CD4-positive, alpha-beta T cell treated with Interleukin-4 for 1 hour (primary cell): ENCODE data around the gene CRYBG1.
A peak's percentile ranks its signal among the peaks of the same experiment; 100 is the strongest.

Experiments used
- DNase-seq, 2 donors: peaks; one replicate each; pipeline ENCODE4 v3.0.0-alpha.2; 2020 to 2022

The CRYBG1 gene

DNA sequence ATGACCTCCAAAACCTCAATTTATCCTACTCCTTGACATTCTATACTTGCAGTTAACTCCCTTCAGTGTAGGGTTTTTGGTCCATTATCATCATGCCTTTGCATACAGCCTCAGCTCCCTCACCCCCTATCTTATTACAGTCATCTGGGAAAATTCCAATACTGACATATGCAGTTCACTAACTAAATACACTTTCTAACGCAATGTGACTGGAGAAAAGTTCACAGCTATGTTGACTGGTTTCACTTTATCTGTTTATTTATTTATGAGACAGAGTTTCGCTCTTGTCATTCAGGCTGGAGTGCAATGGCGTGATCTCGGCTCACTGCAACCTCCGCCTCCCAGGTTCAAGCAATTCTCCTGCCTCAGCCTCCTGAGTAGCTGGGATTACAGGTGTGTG, 64.9 kb downstream of the CRYBG1 start:
- no peak for DNase-seq

DNA sequence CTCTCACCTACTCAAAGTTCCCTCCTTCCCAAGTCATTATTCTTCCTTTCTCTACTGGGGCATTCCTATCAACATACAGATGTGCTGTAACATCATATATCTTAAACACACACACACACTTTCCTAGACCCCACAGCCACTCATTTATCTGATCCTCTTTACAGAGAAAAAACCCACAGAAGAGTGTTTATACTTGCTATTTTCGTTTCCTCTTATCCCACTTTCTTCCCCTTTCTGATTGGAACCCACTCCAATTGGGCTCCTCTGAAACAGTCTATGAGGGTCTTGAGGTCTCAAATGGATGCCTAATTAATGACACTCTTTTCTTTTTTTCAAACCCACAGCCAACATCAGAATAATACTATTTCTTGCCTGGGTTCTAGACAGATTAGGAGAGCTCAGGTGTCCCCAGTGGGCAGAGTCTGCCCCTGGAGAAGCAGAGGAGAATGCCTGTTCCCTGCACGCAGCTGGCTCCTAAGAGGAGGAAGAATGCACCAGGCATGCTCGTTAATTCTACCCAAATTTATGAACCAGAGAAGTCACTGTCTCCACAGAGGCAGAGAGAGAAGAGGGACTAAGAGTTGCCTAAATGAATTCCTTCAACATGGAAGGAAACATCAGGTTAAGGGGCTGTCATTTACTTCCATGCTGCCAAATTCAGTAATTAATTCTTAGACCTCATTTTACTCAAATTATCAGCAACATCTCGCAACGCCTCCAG, 65.9 kb downstream of the CRYBG1 start:
- no peak for DNase-seq

DNA sequence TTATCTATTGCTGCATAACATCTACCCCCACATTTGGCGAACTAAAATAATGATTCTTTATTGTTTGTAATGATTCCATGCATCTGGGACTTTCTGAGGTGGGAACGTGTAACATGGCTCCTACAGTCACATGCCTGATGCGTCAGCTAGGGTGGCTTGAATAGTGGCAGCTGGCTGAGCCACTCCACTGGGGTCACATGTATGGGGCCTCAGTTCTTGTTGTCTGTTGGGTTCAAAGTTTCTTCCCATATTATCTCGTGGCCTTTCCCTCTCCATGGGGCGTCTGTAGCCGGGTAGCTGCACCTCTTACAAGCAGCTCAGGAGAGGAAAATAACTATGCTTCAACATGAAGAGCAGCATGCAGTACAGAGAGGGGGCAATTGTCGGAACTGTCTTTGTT, 69.9 kb downstream of the CRYBG1 start:
- no peak for DNase-seq

DNA sequence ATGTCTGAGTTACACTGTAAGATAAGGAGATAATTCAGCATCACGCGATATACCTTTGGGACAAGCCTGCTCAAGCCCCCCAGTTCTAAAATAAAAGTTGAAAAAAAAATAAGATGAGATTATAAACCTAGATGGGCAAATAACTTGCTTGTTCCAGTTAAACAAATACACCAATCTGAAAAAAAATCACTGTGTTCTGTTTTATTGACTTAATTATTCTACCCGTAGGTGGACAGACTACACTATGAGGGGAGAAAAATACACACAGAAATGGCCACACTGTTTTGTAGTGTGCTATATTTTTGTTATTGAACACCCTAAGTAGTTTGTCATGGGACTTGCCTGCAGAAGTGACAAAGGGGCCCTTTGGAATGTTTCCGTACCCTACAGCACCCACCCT, 70.9 kb downstream of the CRYBG1 start:
- no peak for DNase-seq

DNA sequence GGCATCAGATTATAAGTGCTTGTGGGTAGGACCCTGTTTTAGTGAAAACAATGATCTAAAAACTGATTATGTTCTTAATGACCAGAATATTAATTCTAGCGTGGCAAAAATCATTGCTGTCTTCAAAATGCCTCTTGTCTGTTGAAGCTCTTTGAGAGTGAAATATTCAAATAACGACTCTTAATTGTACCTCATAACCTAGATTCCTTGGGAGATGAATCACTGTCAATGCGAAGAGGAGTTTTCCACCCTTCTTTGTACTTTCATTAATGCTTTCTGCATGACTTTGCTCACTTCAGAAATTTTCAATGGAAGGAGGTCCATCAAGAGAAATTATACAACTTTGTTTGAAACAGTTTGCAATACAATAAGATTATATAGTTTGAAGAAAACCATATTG, 71.5 kb downstream of the CRYBG1 start:
- DNase-seq = no peak

DNA sequence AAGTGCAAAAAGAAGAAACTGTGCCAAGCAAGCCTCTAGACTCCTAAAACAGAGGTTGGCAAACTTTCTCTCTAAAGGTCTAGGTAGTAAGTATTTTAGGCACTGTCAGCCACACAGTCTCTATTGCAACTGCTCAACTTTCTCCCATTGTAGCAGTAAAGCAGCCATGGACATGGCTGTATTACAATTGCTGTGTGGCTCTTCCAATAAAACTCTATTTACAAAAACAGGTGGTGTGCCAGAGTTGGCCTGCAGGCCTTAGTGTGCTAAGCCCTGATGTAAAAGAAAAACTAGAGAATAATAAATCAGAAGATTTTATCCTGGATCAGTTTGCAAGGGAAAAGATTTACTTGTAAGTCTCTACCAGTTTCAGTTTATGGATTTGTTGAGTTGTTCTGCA, 74.0 kb downstream of the CRYBG1 start:
- DNase-seq = no peak

DNA sequence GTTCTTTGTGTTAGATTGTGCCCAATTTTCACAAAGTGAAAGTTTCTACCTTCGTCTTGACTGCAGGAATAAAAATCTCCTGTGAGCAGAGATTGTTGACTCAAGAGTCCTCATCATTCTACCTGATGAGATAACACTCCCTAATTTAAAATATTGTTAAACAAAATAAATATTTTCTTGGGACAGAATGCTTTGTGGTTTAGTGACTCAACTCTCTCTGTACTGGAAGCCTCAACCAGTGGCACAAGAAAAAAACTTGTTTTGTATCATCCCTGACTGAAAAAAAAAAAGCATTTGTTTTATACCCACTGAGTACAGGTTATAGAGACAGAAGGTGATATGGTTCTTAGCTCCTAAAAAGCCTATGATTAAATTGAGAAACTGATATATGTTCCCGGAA, 78.9 kb downstream of the CRYBG1 start:
- no peak for DNase-seq

DNA sequence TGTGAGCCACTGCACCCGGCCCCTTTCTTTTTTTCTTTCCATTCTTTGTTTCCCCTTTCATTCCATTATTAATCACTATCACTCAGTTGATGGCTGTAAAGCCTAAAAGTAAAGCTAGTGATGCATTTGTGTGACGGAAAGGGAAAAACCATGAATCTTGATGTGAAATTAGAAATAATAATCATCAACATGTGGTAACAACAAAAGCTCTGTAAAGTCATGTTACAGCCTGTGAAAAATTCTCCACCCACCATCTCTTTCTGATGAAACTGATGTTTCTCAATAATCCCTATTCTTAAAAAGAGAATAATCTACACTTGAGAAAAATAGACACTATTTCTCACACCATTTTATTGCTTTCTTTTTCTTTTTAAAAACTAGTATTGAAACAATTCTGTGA, 80.0 kb downstream of the CRYBG1 start:
- DNase-seq = no peak

DNA sequence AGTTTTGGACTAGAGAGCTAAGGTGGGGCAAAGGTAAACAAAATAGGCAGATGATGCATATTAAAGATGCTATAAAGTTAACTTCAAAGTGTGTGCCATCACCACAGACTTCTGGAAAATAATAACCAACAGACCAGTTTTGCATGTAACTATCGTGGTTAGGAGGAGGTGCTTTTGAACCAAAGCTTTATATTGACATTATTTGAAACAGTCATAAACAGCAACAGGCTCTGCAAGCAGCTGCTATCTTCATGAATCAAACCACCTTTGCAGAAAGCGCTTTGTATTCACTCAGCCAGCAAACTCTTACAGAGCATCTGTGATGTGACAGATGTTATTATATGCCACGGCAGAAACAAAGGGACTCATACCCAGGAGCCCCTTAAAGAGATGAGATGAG, 81.9 kb downstream of the CRYBG1 start:
- DNase-seq = no peak

DNA sequence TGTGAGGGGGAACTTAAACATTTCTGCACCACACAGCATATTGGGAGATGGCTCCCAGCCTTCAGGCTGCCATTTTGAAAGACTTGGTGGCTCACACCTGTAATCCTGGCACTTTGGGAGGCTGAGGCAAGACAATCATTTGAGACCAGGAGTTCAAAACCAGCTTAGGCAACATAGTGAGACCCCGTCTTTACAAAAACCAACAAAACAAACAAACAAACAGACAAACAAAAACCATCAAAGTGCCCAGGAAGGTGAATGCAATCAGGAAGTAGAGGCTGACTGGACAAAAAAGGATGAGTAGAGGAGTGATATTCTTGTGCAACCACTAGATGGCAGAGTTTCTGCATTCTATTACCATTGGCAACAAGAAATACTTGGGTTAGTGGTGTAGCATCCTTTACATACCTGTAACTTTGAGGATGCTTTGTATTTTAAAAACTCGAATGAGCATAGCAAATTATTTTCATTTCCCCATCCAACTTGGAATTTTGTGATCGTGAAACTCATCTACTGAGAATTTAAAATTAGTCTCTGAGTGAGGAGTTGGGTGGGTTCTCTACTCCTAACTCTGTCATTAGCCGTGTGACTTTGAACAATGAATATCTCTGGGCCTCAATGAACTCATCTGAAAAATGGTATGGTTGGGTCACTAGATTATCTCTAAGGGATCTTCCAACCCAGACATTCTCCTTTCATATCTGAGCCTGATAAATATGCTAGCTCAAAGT, 84.4 kb downstream of the CRYBG1 start:
- peak; percentile 19 to 80 for DNase-seq

DNA sequence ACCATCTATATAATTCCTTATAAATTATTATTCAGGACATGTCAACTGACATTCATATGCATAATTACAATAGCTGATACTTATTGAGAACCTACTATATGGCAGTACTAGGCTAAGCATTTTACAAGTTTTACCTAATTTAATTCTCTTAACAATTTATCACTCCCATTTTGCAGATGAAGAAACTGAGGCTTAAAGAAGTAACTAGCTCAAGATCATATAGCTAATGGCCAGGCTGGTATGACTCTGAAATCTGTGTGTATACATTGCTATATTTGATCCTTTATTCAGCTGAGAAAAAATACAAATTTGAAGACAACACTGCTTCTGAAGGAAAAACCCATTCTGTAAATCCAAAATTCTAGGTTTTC, 85.0 kb downstream of the CRYBG1 start:
- DNase-seq = no peak

DNA sequence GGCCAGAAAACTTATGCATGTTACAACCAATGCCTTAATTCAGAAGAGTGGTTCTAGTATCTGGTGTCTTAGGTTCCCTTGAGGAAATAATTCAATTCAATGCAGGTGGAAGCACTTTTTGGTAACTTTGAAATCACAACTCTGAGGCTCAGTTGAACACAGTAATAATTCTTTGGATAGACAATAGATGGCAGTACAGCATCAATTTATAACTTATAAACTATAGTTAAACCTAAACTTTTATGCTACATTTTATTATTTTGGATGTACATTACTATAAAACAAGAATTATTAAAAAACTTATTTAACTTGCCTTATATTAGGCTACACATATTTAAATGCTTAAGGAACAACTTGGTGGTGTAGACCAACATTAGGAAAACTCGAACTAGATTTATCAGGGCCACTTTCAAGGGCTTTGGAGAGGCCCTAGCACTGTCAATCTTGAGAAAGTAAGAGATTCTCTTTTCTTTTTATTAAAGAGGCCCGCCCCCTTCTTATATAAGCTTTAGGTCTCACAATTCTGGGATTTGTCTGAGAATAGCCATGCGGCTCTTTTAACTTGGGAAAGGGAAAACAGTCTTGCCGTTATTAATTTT, 85.9 kb downstream of the CRYBG1 start:
- DNase-seq = peak in 1 of 2 donors; percentile 50

DNA sequence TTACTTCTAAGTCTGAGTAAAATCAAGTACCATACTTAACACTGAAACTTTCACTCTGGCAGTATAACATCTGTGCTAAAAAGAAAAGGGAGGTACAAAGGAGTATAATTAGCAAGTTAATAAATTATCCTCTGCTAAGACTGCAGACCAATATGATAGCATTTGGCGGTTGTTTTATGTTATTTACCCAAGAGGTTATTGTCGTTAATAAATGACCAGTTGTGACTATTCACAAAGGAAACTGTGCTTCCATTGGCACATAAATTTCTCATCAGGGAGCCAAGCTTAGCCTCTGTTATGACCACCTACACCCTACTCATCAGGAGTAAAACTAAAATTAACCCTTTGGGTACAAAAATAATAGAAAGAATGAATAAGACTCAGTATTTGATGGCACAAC, 86.5 kb downstream of the CRYBG1 start:
- DNase-seq = no peak

DNA sequence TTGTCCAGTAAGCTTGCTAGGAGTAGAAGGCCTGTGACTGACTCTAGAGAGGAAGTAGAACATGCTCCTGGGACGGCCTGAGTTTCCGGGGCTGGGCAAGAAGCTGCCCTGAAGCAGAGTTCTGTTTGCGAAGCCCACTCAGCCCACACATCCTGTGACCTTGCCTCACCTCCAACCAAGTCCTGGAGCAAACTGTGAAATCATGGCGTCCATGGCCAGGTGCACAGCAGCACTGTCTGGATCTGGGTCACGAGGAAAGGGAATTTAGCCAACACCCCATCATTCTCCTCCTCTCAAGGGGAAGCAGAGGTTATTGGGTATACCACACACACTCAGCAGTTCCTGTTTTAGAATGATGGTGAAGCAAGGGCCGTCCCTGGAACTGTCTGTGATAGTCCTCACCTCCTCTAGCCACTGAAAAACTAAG, 87.5 kb downstream of the CRYBG1 start:
- DNase-seq = peak; percentile 15 to 48

DNA sequence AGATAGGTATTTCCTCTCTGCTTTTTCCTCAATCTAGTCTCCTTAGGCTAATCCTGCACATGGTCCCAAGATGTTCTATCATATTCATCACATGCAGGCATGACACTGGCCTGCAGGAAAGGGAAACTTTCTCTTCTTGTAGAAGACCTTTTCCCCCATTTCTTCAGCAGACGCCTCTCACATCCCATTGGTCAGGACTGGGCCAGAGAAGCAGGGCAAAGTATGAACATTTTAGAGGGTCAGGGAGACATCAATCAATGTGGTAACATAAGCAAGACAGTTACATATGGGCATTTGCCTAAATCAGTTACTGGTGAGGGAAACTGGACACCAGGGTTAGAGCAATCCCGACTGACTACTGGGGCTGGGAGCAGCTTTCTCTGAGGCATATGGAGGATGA, 90.1 kb downstream of the CRYBG1 start:
- no peak for DNase-seq

DNA sequence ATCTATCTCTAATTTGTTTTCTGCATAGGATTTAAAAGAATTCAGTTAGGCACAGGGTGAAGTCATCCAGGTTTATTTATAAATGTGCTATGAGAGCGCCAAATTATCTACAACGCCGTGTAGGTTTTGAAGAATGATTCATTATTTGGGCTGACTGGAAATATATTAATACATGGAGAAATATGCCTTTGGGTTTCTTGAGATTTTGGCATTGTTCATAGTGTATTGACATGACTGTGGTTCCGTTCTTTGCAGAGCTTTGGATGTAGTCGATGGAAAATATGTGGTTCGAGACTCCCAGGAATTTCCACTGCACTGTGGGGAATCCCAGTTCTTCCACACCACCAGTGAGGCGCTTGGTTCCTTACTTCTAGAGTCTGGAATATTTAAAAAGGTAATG, 90.9 kb downstream of the CRYBG1 start:
- no peak for DNase-seq

DNA sequence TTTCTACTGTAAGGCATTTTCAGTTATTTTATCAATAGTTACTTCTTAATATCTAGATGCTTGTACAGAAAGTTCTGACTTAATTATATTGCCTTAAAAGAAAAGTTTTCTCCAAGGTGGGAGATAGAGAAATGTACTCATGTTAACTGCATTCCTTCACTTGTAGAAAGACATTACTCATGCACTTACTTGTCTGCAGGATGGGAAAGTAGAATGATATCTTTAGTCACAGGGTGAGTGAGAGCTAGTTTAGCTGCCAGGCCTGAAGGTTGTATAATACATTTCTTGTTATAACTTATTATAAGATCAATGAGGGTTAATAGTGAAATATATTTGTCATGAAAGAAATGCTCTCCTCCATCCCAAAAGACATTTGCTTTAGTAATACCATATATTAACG, 92.1 kb downstream of the CRYBG1 start:
- no peak for DNase-seq

DNA sequence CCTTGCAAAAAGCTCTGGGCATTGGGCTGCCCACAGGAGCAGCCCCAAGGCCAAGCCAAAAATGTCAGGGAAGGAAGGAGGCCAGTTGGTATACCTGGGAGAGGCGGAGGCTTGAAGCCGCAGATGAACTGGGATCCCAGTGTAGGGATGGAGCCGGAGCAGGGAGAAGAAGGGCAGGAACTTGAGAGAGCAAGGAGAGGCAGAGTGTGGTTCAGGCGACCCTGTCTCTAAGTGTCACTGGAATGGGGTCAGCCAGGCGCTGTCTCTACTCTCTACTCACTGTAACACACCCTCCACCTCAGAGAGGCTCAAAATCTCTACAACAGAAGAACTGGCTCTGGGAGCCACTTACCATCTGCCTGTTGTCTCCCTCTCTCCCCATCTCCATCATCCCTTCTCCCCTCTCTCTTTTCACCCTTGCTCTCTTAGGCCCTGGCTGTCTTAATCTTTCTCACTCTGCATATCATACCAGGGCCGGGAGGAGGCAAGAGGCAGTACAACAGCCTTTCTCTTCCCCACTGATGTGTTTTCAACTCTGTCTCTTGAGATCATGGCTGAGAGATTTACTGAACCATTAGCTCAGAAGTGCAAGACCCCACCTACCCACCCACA, 93.3 kb downstream of the CRYBG1 start:
- DNase-seq = no peak

DNA sequence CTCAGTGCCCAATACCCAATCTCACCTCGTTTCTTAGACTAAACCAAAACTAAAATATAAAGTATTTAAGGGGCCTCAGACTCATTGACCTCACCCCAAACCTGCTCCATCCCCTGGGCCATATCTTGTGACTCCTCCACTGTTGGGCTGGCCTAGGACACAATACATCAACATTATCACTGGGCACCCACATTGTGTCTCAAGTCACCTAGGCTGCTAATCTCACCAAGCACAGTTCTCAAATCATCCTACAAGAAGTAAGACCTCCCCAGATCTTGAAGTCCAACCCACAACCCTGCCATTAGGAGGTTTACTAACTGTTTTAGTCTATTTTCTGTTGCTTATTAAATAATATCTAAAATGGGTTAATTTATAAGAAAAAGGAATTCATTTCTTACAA, 96.2 kb downstream of the CRYBG1 start:
- DNase-seq = no peak

DNA sequence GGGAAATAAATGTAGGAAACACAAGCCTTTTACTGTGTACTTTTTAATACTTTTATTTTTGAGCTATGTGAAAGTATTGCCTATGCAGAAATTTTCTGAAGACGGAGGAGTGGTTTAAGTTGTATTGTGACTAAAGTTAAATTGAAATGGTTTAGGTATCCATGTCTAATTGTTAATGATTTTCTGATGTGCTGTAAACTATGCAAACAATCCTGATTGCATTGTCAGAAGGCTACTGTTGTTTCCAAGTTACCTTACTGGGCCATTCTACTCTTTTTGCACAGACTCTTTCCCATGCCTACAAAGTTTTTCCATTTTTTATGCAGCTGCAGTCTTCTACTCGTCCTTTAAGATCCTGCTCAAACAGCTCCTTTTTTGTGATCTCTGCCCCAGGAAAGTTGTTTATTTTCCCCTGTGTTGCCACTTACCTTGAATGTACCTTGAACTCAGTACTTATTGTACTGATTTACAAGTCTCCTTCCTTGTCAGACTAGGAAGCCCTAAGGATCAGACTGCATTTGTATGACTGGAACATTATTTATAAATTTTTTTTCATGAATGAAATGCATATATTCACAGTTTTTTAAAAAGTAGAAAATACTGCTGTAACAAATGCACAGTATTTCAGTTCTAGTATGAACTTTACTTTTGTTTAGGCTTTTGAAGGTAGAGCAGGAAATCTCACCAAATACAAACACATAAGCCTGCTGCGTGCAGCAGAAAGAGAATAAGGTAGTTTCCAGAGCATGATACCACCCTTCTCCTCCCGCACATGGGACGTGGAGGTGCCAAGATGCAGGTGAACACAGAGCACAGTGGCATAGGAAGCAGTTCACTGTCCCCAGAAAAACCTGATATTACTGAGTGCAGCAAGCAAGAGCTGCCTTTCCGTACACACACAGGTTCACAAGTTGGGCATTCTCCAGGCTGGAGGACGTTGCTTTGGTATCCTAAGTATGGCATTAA, 97.8 kb downstream of the CRYBG1 start:
- DNase-seq = no peak

DNA sequence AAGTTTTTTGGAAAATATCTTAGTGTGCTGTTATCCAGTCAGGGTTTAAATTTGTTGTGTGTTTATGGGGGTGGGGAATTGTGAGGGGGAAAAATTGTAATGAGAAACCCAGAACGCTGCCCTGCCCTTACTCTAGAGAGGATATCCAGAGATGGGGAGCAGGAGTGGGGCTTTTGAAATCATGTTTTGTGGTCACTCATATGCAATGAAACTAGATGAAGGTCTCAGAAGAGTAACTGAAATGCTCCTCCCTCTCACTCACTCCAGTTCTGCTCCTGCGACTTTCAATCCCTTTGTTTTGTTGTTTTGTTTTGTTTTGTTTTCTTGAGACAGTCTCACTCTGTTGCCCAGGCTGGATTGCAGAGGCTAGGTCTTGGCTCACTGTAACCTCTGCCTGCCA, 100.0 kb downstream of the CRYBG1 start:
- no peak for DNase-seq

DNA sequence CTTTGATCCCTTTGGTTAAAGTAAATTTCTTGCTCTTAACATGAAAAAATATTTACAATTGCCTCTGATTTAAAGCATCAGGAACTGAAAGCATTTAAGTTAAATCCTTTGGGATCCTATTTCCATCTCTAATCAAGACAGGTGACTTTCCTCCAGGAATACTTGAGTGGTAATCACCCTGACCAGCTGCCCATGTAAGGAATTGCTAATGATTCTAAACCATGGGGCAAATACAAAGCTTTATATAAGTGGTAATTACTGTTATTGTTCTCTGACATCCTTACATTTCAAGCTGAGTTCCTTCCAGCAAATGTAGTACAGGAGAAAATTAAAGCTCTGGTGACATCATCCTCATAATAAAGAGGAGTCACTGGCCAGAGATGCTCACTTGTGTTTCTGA, 100.6 kb downstream of the CRYBG1 start:
- no peak for DNase-seq
